HEK293 (cell line): ENCODE results near the gene TSTD1.

Experiments used
- ATF2 ChIP-seq: fragments of 450-650 bp; formaldehyde crosslinking; IDR thresholded peaks from 2 replicates; pipeline ENCODE4 v1.5.1; 2016; ENCODE audit warnings: missing biosample characterization, missing genetic modification characterization, low read depth
- GLIS2 ChIP-seq: fragments of 450-650 bp; formaldehyde crosslinking; IDR thresholded peaks from 2 replicates; pipeline ENCODE4 v1.5.1; 2016; ENCODE audit warnings: missing biosample characterization, missing genetic modification characterization
- PRDM10 ChIP-seq: fragments of 450-650 bp; formaldehyde crosslinking; IDR thresholded peaks from 2 replicates; pipeline ENCODE4 v1.5.1; 2016; ENCODE audit warnings: missing biosample characterization, missing genetic modification characterization
- RBAK ChIP-seq: fragments of 450-650 bp; formaldehyde crosslinking; IDR thresholded peaks from 2 replicates; pipeline ENCODE4 v1.5.1; 2016; ENCODE audit warnings: missing biosample characterization, missing genetic modification characterization
- SALL2 ChIP-seq: fragments of 450-650 bp; formaldehyde crosslinking; IDR thresholded peaks from 2 replicates; pipeline ENCODE4 v1.5.0; 2017; ENCODE audit warnings: missing biosample characterization, mild to moderate bottlenecking, missing genetic modification characterization, borderline replicate concordance
- ZEB2 ChIP-seq: fragments of 450-650 bp; formaldehyde crosslinking; IDR thresholded peaks from 2 replicates; pipeline ENCODE4 v1.5.1; 2016; ENCODE audit warnings: missing biosample characterization, missing genetic modification characterization
- ZFHX2 ChIP-seq: fragments of 450-650 bp; formaldehyde crosslinking; conservative IDR thresholded peaks from 2 replicates; pipeline ENCODE4 v1.5.1; 2016; ENCODE audit warnings: missing biosample characterization, missing genetic modification characterization
- ZNF324 ChIP-seq: fragments of 450-650 bp; formaldehyde crosslinking; IDR thresholded peaks from 2 replicates; pipeline ENCODE4 v1.5.1; 2016; ENCODE audit warnings: missing biosample characterization, missing genetic modification characterization
- ZNF398 ChIP-seq: fragments of 450-650 bp; formaldehyde crosslinking; IDR thresholded peaks from 2 replicates; pipeline ENCODE4 v1.5.1; 2017; ENCODE audit warnings: missing biosample characterization, missing genetic modification characterization
- ZNF473 ChIP-seq: fragments of 450-650 bp; formaldehyde crosslinking; IDR thresholded peaks from 2 replicates; pipeline ENCODE4 v1.5.1; 2017; ENCODE audit warnings: missing biosample characterization, missing genetic modification characterization
- ZNF529 ChIP-seq: fragments of 450-650 bp; formaldehyde crosslinking; IDR thresholded peaks from 2 replicates; pipeline ENCODE4 v1.5.1; 2017; ENCODE audit warnings: missing genetic modification characterization, missing biosample characterization; ENCODE audit not compliant: insufficient replicate concordance
- ZNF600 ChIP-seq: fragments of 450-650 bp; formaldehyde crosslinking; IDR thresholded peaks from 2 replicates; pipeline ENCODE4 v1.5.1; 2016; ENCODE audit warnings: missing biosample characterization, missing genetic modification characterization
- ZNF629 ChIP-seq: fragments of 450-650 bp; formaldehyde crosslinking; IDR thresholded peaks from 2 replicates; pipeline ENCODE4 v1.5.1; 2017; ENCODE audit warnings: missing biosample characterization, missing genetic modification characterization
- ZNF645 ChIP-seq: fragments of 450-650 bp; formaldehyde crosslinking; IDR thresholded peaks from 2 replicates; pipeline ENCODE4; 2016; ENCODE audit warnings: missing biosample characterization, missing genetic modification characterization
- ZNF747 ChIP-seq: fragments of 450-650 bp; formaldehyde crosslinking; IDR thresholded peaks from 2 replicates; pipeline ENCODE4 v1.5.1; 2016; ENCODE audit warnings: missing biosample characterization, missing genetic modification characterization
- ZNF785 ChIP-seq: fragments of 450-650 bp; formaldehyde crosslinking; IDR thresholded peaks from 2 replicates; pipeline ENCODE4 v1.5.1; 2016; ENCODE audit warnings: missing biosample characterization, missing genetic modification characterization
- ZNF843 ChIP-seq: fragments of 450-650 bp; formaldehyde crosslinking; IDR thresholded peaks from 2 replicates; pipeline ENCODE4 v1.5.1; 2016; ENCODE audit warnings: missing biosample characterization, missing genetic modification characterization
- ZSCAN30 ChIP-seq: fragments of 450-650 bp; IDR thresholded peaks from 2 replicates; pipeline ENCODE4 v1.5.1; 2018; ENCODE audit warnings: missing biosample characterization, mild to moderate bottlenecking, missing genetic modification characterization, moderate library complexity
- TF ChIP-seq, protein P1 (sequence below): fragments of 450-650 bp; formaldehyde crosslinking; IDR thresholded peaks from 2 replicates; pipeline ENCODE4 v1.5.1; 2016; ENCODE audit warnings: missing biosample characterization, missing genetic modification characterization
- TF ChIP-seq, protein P2 (sequence below): fragments of 450-650 bp; formaldehyde crosslinking; IDR thresholded peaks from 2 replicates; pipeline ENCODE4 v1.5.1; 2016; ENCODE audit warnings: missing biosample characterization, missing genetic modification characterization
- TF ChIP-seq, protein P3 (sequence below): fragments of 450-650 bp; formaldehyde crosslinking; conservative IDR thresholded peaks from 2 replicates; pipeline ENCODE4 v1.5.1; 2016; ENCODE audit warnings: low read depth, missing biosample characterization, missing genetic modification characterization
- TF ChIP-seq, protein P4 (sequence below): fragments of 450-650 bp; formaldehyde crosslinking; IDR thresholded peaks from 2 replicates; pipeline ENCODE4 v1.5.1; 2016; ENCODE audit warnings: missing biosample characterization, missing genetic modification characterization

Gene TSTD1

GRCh38 chr1:161074676-161075368 lies 36.1 kb upstream of the TSTD1 start (continued):
- TF ChIP-seq ZNF843 (tag by site-specific recombination): no peak
- TF ChIP-seq, protein P1, sequence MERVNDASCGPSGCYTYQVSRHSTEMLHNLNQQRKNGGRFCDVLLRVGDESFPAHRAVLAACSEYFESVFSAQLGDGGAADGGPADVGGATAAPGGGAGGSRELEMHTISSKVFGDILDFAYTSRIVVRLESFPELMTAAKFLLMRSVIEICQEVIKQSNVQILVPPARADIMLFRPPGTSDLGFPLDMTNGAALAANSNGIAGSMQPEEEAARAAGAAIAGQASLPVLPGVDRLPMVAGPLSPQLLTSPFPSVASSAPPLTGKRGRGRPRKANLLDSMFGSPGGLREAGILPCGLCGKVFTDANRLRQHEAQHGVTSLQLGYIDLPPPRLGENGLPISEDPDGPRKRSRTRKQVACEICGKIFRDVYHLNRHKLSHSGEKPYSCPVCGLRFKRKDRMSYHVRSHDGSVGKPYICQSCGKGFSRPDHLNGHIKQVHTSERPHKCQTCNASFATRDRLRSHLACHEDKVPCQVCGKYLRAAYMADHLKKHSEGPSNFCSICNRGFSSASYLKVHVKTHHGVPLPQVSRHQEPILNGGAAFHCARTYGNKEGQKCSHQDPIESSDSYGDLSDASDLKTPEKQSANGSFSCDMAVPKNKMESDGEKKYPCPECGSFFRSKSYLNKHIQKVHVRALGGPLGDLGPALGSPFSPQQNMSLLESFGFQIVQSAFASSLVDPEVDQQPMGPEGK (tag by site-specific recombination): no peak
- TF ChIP-seq ZNF629 (tag by site-specific recombination): peak; percentile 71
- TF ChIP-seq ZNF398 (tag by site-specific recombination): peak; percentile 39; the same call in 1 of the 2 replicates
- peak; percentile 45 for TF ChIP-seq GLIS2 (tag by site-specific recombination)
- TF ChIP-seq, protein P2, sequence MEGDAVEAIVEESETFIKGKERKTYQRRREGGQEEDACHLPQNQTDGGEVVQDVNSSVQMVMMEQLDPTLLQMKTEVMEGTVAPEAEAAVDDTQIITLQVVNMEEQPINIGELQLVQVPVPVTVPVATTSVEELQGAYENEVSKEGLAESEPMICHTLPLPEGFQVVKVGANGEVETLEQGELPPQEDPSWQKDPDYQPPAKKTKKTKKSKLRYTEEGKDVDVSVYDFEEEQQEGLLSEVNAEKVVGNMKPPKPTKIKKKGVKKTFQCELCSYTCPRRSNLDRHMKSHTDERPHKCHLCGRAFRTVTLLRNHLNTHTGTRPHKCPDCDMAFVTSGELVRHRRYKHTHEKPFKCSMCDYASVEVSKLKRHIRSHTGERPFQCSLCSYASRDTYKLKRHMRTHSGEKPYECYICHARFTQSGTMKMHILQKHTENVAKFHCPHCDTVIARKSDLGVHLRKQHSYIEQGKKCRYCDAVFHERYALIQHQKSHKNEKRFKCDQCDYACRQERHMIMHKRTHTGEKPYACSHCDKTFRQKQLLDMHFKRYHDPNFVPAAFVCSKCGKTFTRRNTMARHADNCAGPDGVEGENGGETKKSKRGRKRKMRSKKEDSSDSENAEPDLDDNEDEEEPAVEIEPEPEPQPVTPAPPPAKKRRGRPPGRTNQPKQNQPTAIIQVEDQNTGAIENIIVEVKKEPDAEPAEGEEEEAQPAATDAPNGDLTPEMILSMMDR (tag by site-specific recombination): no peak
- no peak for TF ChIP-seq ZNF600 (tag by site-specific recombination)
- TF ChIP-seq ZNF645: no peak
- no peak for TF ChIP-seq ZEB2
- 0 out of 2 replicates have a peak, but pooled peaks have one; percentile 23 for TF ChIP-seq ZNF785 (tag by site-specific recombination)
- TF ChIP-seq, protein P3, sequence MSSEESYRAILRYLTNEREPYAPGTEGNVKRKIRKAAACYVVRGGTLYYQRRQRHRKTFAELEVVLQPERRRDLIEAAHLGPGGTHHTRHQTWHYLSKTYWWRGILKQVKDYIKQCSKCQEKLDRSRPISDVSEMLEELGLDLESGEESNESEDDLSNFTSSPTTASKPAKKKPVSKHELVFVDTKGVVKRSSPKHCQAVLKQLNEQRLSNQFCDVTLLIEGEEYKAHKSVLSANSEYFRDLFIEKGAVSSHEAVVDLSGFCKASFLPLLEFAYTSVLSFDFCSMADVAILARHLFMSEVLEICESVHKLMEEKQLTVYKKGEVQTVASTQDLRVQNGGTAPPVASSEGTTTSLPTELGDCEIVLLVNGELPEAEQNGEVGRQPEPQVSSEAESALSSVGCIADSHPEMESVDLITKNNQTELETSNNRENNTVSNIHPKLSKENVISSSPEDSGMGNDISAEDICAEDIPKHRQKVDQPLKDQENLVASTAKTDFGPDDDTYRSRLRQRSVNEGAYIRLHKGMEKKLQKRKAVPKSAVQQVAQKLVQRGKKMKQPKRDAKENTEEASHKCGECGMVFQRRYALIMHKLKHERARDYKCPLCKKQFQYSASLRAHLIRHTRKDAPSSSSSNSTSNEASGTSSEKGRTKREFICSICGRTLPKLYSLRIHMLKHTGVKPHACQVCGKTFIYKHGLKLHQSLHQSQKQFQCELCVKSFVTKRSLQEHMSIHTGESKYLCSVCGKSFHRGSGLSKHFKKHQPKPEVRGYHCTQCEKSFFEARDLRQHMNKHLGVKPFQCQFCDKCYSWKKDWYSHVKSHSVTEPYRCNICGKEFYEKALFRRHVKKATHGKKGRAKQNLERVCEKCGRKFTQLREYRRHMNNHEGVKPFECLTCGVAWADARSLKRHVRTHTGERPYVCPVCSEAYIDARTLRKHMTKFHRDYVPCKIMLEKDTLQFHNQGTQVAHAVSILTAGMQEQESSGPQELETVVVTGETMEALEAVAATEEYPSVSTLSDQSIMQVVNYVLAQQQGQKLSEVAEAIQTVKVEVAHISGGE: no peak
- no peak for TF ChIP-seq ZNF473 (tag by site-specific recombination)
- TF ChIP-seq SALL2 (tag by site-specific recombination): 0 out of 2 replicates have a peak, but pooled peaks have one; percentile 64
- TF ChIP-seq ZNF747 (tag by site-specific recombination): no peak
- TF ChIP-seq, protein P4, sequence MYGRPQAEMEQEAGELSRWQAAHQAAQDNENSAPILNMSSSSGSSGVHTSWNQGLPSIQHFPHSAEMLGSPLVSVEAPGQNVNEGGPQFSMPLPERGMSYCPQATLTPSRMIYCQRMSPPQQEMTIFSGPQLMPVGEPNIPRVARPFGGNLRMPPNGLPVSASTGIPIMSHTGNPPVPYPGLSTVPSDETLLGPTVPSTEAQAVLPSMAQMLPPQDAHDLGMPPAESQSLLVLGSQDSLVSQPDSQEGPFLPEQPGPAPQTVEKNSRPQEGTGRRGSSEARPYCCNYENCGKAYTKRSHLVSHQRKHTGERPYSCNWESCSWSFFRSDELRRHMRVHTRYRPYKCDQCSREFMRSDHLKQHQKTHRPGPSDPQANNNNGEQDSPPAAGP (tag by site-specific recombination): peak; percentile 81
- peak; percentile 92 for TF ChIP-seq ATF2 (tag by site-specific recombination)
- TF ChIP-seq RBAK (tag by site-specific recombination): no peak
- peak; percentile 62 for TF ChIP-seq PRDM10 (tag by site-specific recombination)
- TF ChIP-seq ZNF324: no peak
- peak; percentile 59 for TF ChIP-seq ZFHX2
- TF ChIP-seq ZNF529 (tag by site-specific recombination): no peak
- no peak for TF ChIP-seq ZSCAN30 (tag by site-specific recombination)
